H1 (cell line): ENCODE data around the gene TMEM106C.

Experiments used
- EZH2 ChIP-seq: fragments of 200-600 bp; sonication (generic); IDR thresholded peaks from 2 replicates; pipeline ENCODE4 v1.7.1; 2012; ENCODE audit warnings: low read depth, mild to moderate bottlenecking, moderate library complexity, low read length, inconsistent platforms; ENCODE audit not compliant: severe bottlenecking
- GABPA ChIP-seq: IDR thresholded peaks from 2 replicates; pipeline ENCODE4 v1.6.1; 2011; ENCODE audit warnings: mild to moderate bottlenecking, low read length, moderate library complexity, borderline replicate concordance; ENCODE audit not compliant: insufficient read depth
- ZNF274 ChIP-seq: IDR thresholded peaks from 2 replicates; pipeline ENCODE4 v1.7.0; 2012; ENCODE audit warnings: low read length, borderline replicate concordance; ENCODE audit errors: extremely low read depth
- TF ChIP-seq, protein P1 (sequence below), 3 experiments: IDR thresholded peaks; 1 replicate in 2 of 3; 2 replicates in 1 of 3; pipeline versions ENCODE4 v1.5.1 to v1.6.1; 2011; ENCODE audit warnings: low read length in 3 of 3, mild to moderate bottlenecking in 3 of 3, inconsistent platforms in 2 of 3, low read depth in 1 of 3, moderate library complexity in 1 of 3; ENCODE audit not compliant: insufficient read depth in 1 of 3; ENCODE audit errors: control extremely low read depth in 1 of 3

DNA sequence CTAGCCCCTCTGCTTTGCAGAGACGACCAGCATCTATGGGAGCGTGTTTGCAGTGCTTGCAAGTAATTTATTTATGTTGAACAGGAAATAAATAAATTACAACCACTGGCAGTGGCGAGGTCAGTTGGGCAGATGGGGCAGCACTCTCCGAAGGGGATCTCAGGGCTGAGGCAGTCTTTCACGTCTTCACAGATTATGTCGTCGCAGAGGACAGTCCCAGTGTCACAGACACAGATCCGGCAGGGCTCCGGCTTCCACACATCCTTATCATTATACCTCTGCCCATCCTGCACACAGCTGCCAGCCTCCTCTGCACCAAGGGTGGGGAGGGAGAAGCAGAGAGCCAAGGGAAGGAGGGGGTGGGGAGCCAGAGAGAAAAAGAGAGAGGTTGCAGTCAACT is 36.4 kb downstream of the TMEM106C start:
- TF ChIP-seq EZH2: no peak
- no peak for TF ChIP-seq GABPA
- TF ChIP-seq ZNF274: no peak
- TF ChIP-seq, protein P1, sequence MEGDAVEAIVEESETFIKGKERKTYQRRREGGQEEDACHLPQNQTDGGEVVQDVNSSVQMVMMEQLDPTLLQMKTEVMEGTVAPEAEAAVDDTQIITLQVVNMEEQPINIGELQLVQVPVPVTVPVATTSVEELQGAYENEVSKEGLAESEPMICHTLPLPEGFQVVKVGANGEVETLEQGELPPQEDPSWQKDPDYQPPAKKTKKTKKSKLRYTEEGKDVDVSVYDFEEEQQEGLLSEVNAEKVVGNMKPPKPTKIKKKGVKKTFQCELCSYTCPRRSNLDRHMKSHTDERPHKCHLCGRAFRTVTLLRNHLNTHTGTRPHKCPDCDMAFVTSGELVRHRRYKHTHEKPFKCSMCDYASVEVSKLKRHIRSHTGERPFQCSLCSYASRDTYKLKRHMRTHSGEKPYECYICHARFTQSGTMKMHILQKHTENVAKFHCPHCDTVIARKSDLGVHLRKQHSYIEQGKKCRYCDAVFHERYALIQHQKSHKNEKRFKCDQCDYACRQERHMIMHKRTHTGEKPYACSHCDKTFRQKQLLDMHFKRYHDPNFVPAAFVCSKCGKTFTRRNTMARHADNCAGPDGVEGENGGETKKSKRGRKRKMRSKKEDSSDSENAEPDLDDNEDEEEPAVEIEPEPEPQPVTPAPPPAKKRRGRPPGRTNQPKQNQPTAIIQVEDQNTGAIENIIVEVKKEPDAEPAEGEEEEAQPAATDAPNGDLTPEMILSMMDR (IDR thresholded peaks at IDR 0.05; ENCODE audit: control extremely low read depth in 1 of 3, insufficient read depth in 1 of 3, low read depth in 1 of 3, low read length in 3 of 3): no peak
